GM08714 (cell line): ENCODE measurements around the gene TDRD10.

ENCODE experiments used
- H3K4me3 ChIP-seq: fragments of 200-500 bp; sonication (Bioruptor generic); 2 replicates; pipeline ENCODE4 v1.5.1; 2014; ENCODE audit warnings: mild to moderate bottlenecking, low read length, inconsistent platforms
- ZNF274 ChIP-seq: IDR thresholded peaks from 2 replicates; pipeline ENCODE4 v1.6.1; 2012; ENCODE audit warnings: mild to moderate bottlenecking, low read depth, low read length

The TDRD10 gene

DNA sequence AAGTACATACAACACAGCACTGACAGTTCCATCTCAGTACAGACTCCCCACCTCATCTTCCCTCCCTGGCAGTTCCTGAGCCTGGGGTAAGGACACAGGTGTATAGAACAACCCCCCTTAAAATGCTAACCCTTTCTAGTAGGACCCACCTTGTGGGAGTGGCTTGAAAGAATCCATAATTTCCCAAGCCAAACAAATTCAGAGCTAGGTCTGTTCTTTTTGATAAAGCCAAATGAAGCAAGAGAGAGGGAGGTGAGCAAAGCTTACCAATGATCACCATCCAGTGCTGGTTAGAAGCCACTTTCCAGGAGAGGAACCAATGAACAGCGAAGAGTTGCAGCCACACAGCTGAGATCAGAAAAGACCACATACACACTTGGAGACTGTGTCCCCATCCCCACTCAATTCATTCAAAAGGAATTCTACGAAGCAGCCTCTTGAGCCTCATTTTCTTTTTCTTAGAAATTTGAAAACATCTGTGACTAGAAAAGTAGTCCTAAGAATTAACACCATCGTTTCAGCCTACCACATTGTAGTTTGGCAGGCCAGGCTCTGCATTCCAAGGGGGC lies 47.3 kb downstream of the TDRD10 start:
- H3K4me3 ChIP-seq: no peak overlapping the region
- no peak for TF ChIP-seq ZNF274

DNA sequence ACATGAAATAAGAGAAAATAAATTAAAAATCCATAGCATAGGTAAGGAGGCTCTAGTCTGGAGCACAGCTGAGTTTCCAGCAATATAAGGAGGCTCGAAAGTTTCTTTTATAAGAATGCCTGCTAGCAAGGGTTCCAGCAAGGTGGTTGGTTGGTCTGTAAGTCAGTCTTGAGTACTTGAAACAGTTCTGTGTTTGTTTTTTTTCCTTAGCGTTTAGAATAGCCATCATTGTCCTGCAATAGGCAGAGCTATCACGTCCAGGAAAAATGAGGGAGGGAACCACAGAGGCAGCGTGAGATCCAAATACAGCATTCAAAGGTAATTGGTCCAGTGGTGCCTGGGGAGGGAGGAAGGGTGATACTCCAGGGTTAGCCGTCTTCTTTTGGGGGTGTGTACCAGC lies 48.1 kb downstream of the TDRD10 start:
- H3K4me3 ChIP-seq: no peak overlapping the region
- no peak for TF ChIP-seq ZNF274

DNA sequence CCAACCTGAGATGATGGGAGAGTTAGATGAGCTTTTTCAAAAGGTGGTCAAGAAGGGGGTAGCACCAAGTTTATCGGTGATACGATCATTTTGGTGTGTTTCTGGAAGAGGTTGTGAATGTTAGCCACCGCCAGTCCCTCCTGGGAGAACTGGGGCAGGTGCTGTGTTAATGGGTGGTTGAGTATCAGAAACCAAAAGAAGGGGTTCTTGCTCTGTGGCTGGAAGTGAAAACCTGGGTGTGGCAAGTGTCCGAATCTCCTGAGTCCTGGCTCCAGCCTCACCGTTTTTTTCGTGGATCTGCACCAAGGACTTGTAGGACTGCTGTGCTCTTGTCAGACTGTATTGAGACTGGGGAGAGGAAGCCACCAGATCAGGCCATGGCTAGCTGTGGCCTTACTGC lies 48.6 kb downstream of the TDRD10 start:
- no peak overlapping the region for H3K4me3 ChIP-seq
- TF ChIP-seq ZNF274: no peak

DNA sequence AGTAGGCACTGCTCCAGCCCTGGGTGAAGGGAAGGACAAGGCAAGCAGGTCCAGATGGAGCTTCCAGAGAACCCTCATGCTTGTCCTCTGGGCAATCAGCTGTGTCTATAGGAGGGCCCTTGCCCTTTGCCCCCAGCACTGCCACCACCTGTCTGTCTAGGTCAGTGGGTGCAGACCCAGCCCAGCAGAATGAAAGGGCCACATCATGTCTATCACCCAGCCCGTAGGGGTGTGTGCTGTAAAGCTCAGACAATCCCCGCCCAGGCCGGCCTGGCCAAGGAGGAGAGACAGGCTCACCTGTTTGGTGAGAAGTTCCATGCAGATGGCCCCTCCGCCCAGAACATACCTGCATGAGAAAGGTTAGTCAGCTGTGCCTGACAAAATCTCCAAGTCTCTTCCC lies 49.5 kb downstream of the TDRD10 start:
- no peak for TF ChIP-seq ZNF274
- H3K4me3 ChIP-seq: no peak overlapping the region

DNA sequence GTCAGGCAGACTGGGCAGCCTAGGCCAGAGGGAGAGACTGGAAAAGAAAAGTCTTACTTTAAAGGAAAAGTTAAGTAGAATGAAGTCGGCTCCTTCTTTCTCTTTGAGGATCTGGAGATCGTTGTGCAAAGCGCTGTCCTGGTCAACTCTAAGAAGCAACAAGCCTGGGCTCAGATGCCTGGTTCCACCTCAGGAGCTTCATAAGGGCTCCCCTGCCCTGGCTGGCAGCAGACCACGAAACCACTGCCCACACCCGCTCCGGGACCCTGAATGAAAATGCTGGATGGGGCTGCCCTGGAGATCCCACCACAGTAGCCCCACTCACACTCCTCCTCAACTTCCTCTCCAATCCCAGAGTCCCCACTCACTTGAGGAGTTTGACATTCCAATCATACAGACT lies 50.0 kb downstream of the TDRD10 start:
- no peak overlapping the region for H3K4me3 ChIP-seq
- TF ChIP-seq ZNF274: no peak

- no peak for TF ChIP-seq ZNF274
- no peak overlapping the region for H3K4me3 ChIP-seq
These were observed 51.3 kb downstream of the TDRD10 start for GRCh38 chr1:154553056-154554030.

GRCh38 chr1:154556422-154556821 lies 54.4 kb downstream of the TDRD10 start:
- TF ChIP-seq ZNF274: no peak
- peak overlapping the region; percentile 99 for H3K4me3 ChIP-seq

DNA sequence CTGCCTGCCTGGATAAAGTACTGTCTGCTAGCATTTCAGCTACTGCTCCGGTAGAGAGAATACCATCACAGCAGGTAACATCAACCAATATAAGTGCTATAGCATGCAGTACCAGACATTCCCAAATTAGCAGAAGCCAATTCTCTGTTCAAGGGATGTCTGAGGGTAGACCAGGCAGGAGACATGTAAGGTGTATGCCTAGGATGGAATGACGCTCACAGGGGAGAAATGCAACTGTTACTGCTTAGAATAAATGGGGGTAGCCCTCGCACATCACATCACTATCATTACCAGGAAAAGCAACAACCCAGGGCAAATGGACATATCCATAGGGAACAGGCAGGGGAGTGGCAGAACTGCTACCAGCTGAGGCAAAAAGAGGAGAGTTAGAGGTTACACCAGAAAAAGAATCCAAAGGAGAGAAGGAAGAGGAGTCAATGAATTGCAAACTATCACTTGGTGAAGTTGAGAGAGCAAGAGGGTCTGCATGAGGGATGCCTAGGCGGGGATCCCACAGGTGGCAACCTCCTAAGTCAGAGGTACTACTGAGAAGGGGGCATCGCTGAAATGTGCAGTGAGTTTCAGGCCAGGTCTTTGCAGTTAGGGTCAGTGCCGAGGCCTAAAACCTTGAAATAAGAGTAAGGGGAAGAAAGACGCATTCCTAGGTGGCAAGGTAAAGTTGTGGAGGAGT lies 55.4 kb downstream of the TDRD10 start:
- no peak for TF ChIP-seq ZNF274
- peak overlapping the region; percentile 99 for H3K4me3 ChIP-seq

DNA sequence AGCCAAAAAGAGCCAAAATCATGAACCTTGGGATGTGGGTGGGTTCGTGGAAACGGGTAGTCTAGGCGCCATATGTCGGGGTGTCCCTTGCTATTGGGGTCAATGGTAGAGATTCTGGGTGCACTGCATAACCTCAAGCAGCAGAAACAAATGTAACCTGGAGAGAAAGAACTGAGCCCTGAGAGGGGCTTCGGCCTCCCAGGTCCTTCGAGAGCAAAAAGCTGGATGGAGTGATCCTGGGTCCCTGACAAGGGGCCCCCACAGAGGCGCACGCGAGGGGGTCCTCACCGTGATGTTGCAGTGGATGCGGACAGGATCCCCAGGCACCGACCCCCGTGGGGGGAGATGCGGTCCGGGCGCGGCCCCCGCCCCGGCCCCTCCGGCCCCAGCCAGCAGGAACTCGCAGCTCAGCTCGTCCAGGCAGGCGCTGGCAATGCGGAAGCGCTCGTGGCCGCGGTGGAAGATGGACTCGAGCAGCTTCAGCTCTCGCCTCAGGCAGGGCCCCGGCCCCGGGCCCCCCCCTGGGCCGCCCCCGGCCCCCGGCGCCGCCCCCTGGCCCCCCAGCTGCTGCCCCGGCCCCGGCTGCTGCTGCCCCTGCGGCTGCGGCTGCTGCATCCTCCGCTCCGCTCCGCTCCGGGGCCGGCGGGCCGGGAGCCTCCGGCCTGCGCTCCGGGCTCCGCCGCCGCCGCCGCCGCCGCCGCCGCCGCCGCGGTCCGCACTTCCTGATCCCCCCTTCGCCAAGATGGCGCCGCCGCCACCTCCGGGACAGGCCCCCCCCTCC lies 56.1 kb downstream of the TDRD10 start, which contains the start of gene UBE2Q1:
Gene UBE2Q1, minus strand, starts transcription at position 724 of the 781 bp plus-strand sequence. Its CDS starts 109 bp downstream, at position 615.
- peak within 1 kb of the TSS; percentile 99 for H3K4me3 ChIP-seq
- TF ChIP-seq ZNF274: no peak

DNA sequence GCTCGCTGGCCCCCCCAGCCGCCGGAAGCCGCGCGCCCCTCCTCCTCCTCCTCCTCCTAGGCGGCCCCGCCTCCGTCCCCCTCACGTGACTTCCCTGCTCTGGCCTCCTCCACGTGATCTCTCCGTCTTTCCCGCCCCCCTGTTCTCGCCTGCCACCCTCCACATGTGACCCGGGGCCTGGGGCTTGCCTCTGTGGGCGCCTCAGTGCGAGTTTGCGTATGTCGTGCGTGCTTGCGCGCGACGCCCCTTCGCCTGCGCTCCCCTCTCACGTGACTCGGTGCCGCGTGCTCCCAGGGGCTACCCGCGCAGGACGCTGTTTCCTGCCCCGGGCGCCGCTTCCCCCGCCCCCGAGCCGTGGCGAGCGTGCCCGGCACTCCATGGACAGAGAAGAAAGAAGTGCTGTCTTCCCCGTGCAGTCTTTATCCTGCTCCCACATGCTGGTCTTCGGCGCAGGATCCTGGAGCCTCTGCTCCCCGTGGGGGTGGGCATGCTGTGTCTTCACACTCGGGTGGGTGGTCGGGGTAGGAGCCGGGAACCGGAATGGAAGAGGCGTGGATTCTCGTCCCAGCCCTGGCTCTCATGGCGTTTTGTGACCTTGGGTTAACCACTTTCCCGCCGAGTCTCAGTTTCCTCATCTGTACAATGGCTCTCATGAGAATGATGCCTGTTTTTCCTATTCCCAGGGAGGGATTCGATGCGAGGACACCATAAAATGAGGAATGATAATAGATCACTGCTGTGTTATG lies 56.9 kb downstream of the TDRD10 start:
- no peak for TF ChIP-seq ZNF274
- peak overlapping the region; percentile 78 for H3K4me3 ChIP-seq

GRCh38 chr1:154559466-154560044 lies 57.5 kb downstream of the TDRD10 start:
- H3K4me3 ChIP-seq: peak overlapping the region; percentile 78
- no peak for TF ChIP-seq ZNF274

DNA sequence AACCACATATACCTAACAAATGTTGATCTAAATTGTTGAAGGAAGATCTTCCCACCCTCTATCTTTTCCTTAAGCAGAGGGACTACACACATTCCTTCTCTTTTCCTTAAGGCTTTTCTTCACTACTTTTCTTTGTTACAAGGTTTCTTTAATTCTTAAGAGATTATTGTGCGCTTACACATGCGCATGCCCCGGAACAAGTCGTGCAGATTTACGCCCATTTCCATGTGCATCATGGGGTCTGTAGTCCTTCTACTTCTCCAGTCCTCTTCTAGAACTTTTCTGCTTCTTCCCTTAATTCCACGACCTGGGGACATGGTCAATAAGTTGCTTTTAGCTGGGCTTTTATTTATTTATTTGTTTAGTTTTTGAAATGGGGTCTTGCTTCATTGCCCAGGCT lies 63.9 kb downstream of the TDRD10 start:
- no peak overlapping the region for H3K4me3 ChIP-seq
- TF ChIP-seq ZNF274: no peak
